Limb (tissue), 2 donors: ENCODE results near the gene ILF2.
"Not testable (repeated sequence)": the region's sequence is repeated elsewhere in the genome, so short reads cannot be mapped to it uniquely, and the experiment has no call there.

Source experiments
- DNase-seq, 2 donors: peaks; one replicate each; pipeline ENCODE4 v3.0.0-alpha.2; 2016; ENCODE audit errors: extremely low spot score in 2 of 2

Gene ILF2

DNA sequence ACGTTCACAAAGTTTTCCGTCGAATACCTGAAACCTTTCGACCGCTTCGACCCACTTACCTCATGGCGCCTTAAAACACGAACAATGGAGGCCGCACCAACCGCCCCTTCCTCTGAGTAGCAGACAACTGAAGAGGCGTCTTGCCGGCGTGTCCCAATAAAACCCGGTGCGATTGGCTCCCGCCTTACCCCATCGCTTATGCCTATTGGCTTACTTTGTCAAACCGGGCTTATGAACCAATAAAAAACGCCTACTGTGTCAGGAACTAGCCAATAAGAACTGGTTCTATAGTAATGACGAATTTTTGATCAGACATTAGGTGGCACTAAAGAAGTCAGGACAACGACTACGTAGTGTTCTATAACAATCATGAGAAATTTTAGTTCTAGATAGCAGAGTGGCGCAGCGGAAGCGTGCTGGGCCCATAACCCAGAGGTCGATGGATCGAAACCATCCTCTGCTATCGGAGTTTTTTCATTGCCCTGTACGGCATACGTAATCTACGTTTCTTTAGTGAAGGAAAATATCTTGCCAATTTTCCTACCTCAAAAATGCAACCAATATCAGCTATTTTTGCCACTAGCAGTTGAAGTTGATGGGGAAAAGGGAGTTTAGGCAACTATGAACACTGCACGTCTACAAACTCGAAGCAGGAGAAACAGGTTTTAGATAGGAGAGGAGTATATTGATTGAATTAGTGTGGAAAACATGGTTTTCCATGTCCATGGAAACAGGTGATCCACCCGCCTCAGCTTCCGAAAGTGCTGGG, at the start of gene ILF2:
Gene ILF2, minus strand, starts transcription at position 135 of the 769 bp plus-strand sequence. Its CDS starts 71 bp downstream, at position 64.
- peak; percentile 98 to 99 for DNase-seq

DNA sequence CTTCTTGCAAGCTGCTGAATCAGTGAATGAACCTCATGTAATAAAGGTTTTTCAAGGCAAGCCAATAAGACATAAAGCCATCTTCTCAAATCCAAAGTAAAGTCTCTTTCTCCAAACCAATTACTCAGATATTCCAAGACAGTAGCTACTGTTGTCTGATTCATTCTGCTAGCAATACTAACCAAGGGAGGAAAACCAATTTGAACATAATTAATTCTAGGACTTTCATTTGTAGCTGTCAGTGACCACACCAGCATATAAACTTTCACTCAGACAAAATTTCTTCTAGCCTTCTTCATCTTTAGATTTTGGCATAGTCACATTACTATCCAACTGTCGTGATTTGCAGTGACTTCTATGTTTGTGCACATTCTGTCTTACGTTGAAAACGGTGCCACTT, 46.5 kb upstream of the ILF2 start:
- no peak for DNase-seq

- DNase-seq = not testable (repeated sequence)
Measured at GRCh38 chr1:153716211-153716610, 45.4 kb upstream of the ILF2 start.

- DNase-seq = no peak
Measured at GRCh38 chr1:153711026-153711425, 40.2 kb upstream of the ILF2 start.

GRCh38 chr1:153705484-153705883, 34.7 kb upstream of the ILF2 start:
- no peak for DNase-seq

- DNase-seq = no peak
Measured at GRCh38 chr1:153699768-153700167, 29.0 kb upstream of the ILF2 start.

- no peak for DNase-seq
Measured at GRCh38 chr1:153698923-153699714, 28.3 kb upstream of the ILF2 start.

DNA sequence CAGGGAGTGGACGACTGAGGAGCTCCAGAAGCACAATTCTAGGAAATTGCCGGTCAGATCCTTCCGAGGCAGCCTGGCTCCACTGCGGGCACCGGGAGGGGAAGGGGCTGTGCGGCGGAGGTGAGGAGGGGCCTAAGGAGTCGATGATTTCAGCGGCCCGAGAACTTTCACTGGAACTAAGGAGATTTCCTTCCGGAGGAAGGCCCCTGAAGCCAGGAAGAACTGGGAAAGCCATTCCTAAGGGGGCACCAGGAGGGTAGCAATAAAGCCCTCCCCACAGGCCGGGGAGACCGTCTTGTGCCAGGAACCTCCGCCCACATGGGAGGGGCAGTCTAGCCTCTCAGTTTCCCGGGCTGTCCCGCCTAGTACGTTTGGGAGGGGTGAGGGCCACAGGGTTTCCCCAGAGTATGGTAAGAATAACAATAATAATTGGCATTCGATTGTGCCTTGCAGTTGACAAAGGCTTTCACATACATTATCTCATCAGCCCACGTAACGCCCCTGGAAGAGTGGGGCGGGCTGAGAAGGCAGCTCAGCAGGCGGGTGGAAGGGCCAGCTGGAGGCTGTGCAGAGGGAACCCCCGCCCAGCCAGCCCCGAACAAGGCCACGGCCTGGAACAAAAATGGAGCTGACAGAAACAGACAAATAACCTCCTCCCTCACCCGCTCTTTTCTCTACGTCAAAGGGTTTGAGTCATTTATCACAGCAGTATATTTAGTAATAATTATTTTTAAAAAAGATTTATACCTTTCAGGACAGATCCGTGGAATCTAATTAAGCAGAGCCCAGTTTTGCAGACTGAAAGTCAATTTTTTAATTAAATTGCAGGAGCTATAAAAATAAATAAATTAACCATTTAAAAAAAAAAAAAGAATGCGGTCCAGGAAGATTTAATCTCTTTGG, 27.5 kb upstream of the ILF2 start:
- peak; percentile 56 to 68 for DNase-seq

- peak in 1 of 2 donors; percentile 38 for DNase-seq
Measured at GRCh38 chr1:153697191-153698019, 26.6 kb upstream of the ILF2 start.

DNA sequence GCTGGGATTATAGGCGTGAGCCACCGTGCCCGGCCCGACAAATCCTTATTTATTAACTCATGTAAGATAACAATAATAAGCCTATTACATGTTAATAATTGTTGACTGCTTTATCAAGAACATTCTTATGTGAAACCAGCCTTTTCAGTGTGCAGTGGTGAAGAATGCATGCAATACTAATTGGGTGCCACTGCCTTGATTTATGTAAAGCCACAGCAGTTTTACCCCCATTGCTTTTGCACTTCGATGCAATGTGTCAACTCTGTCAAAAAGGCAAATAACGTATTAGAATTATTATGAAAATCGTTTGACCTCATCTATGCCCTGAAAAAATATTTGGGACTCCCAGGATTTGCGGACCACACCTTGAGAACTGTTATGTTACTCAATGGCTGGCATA, 25.9 kb upstream of the ILF2 start:
- DNase-seq = no peak

DNA sequence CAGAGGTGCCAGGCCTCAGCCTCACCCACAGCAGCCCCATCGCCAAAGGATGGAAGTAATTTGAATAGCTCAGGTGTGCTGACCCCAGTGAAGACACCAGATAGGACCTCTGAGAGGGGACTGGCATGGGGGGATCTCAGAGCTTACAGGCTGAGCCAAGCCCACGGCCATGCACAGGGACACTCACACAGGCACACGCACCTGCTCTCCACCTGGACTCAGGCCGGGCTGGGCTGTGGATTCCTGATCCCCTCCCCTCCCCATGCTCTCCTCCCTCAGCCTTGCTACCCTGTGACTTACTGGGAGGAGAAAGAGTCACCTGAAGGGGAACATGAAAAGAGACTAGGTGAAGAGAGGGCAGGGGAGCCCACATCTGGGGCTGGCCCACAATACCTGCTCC, 22.7 kb upstream of the ILF2 start:
- DNase-seq = no peak

- no peak for DNase-seq
Measured at GRCh38 chr1:153688736-153689328, 18.0 kb upstream of the ILF2 start.

- DNase-seq = no peak
Measured at GRCh38 chr1:153688276-153688675, 17.5 kb upstream of the ILF2 start.

- DNase-seq = no peak
Measured at GRCh38 chr1:153687346-153688125, 16.7 kb upstream of the ILF2 start.

GRCh38 chr1:153685544-153686340, 14.9 kb upstream of the ILF2 start:
- no peak for DNase-seq

GRCh38 chr1:153684892-153685291, 14.1 kb upstream of the ILF2 start:
- DNase-seq = no peak

- no peak for DNase-seq
Measured at GRCh38 chr1:153683854-153684253, 13.1 kb upstream of the ILF2 start.

GRCh38 chr1:153682730-153683129, 11.9 kb upstream of the ILF2 start:
- no peak for DNase-seq

DNA sequence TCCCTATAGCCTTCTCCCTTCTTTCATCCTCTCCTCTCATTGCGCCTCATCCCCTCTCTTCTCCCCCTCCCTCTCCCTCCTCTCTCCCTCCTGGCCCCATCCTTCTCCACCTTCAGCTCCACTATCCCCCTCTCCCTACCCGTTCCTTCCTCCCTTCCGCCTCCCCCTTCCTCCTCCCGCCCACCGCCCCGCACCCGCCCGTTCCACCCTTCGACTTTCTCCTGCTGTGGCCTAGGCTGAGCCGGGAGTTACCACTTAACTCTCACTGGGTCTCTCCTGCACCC, 9.3 kb upstream of the ILF2 start:
- DNase-seq = no peak
